Colonic mucosa (tissue), 4 donors: Measurements from ENCODE around the gene MTREX. TPM values are rescaled to one million over a fixed set of nuclear protein-coding genes. Genes with fewer than 3 reads are reported as not detected.
"Not testable (repeated sequence)": the region's sequence is repeated elsewhere in the genome, so short reads cannot be mapped to it uniquely, and the experiment has no call there.

Experiments used
- DNase-seq: peaks from one replicate; pipeline ENCODE4 v3.0.0-alpha.2; 2020
- H3K27ac ChIP-seq: fragments of 200-600 bp; one replicate; pipeline ENCODE4 v1.8.0; 2021
- H3K27me3 ChIP-seq: fragments of 200-600 bp; one replicate; pipeline ENCODE4 v1.8.0; 2021
- H3K36me3 ChIP-seq: fragments of 200-600 bp; one replicate; pipeline ENCODE4 v1.8.0; 2021
- H3K4me1 ChIP-seq: fragments of 200-600 bp; one replicate; pipeline ENCODE4 v1.8.0; 2021; ENCODE audit warnings: mild to moderate bottlenecking
- H3K4me3 ChIP-seq: fragments of 200-600 bp; one replicate; pipeline ENCODE4 v1.8.0; 2021
- H3K9ac ChIP-seq, 2 donors: one replicate each; pipeline ENCODE4 v1.7.0; 2013; ENCODE audit warnings: control low read depth in 2 of 2, low read depth in 2 of 2, low read length in 2 of 2
- H3K9me3 ChIP-seq: fragments of 200-600 bp; one replicate; pipeline ENCODE4 v1.8.0; 2021
- intact Hi-C: fragments of 100-400 bp; cut with DNase I; formaldehyde crosslinking; loops from one replicate; pipeline ENCODE4 v1.14.1; 2022
- total RNA-seq, 2 donors: library from RNA; stranded (reverse); fragmentation: NEBNext Ultra II Directional in 1 of 2; extraction: Animal tissue kit (Norgen Biotek cat#: 25700) in 1 of 2; gene quantifications; one replicate each; pipeline ENCODE4 v1.2.1, GENCODE V29; 2021
- TF ChIP-seq, protein P1 (sequence below): fragments of 200-600 bp; IDR thresholded peaks from one replicate; pipeline ENCODE4 v1.8.0; 2022; ENCODE audit warnings: antibody characterized with exemption, mild to moderate bottlenecking
- donor health status: healthy.
- donor health status: DM: no; HTN: no; CAD: no.
- donor health status: DM: no; HTN: no; CAD: no.

Gene MTREX
- total RNA-seq, 2 donors from 2014 or later = 53.7 to 69.0 TPM

GRCh38 chr5:55316837-55317236 is 9.0 kb downstream of the MTREX start:
- intact Hi-C loops = no loop called here

DNA sequence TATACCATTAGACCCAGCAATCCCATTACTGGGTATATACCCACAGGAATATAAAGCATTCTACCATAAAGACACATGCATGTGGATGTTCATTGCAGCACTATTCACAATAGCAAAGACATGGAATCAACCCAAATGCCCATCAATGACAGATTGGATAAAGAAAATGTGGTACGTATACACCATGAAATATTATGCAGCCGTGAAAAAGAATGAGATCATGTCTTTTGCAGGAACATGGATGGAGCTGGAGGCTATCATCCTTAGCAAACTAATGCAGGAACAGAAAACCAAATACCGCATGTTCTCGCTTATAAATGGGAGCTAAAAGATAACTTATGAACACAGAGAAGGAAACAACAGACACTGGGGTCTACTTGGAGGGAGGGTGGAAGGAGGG is 10.4 kb downstream of the MTREX start:
- H3K27me3 ChIP-seq, H3K9ac ChIP-seq, H3K4me3 ChIP-seq, H3K4me1 ChIP-seq, H3K9me3 ChIP-seq, H3K27ac ChIP-seq, intact Hi-C loops, H3K36me3 ChIP-seq, DNase-seq: not testable (repeated sequence)

More at GRCh38 chr5:55316837-55317236, 9.0 kb downstream of the MTREX start:
- Histone ChIP-seq H3K27me3 (no peaks in the 10 kb centered on the region), H3K4me3 (no peak overlapping the region), H3K36me3 (no peaks in the 10 kb centered on the region), H3K9me3 (no peaks in the 10 kb centered on the region), H3K9ac (no peak overlapping the region), H3K4me1 (no peaks in the 10 kb centered on the region), H3K27ac (no peak overlapping the region)
- TF ChIP-seq, protein P1, sequence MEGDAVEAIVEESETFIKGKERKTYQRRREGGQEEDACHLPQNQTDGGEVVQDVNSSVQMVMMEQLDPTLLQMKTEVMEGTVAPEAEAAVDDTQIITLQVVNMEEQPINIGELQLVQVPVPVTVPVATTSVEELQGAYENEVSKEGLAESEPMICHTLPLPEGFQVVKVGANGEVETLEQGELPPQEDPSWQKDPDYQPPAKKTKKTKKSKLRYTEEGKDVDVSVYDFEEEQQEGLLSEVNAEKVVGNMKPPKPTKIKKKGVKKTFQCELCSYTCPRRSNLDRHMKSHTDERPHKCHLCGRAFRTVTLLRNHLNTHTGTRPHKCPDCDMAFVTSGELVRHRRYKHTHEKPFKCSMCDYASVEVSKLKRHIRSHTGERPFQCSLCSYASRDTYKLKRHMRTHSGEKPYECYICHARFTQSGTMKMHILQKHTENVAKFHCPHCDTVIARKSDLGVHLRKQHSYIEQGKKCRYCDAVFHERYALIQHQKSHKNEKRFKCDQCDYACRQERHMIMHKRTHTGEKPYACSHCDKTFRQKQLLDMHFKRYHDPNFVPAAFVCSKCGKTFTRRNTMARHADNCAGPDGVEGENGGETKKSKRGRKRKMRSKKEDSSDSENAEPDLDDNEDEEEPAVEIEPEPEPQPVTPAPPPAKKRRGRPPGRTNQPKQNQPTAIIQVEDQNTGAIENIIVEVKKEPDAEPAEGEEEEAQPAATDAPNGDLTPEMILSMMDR = no peak
- no peak for DNase-seq

DNA sequence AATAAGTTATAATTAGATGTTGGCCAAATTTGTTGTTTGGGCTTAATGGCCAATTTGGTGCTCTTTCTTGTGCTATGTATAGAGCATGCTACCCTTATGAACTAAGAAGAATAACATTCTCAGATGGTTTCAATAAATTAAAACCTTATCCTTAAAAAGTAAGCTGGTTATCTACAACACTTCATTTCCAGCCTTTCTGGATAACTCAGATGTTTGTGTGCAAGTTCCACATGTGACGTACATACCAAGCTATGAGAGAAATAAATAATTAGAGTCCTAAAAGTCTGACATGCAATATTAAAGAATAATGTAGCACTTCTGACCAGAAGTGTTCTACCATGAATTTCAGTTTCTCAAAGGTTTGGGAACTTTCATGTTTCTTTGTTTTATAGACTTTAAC is 11.7 kb downstream of the MTREX start:
- Histone ChIP-seq H3K4me1 (no peaks in the 10 kb centered on the region), H3K9me3 (no peaks in the 10 kb centered on the region), H3K27me3 (no peaks in the 10 kb centered on the region), H3K4me3 (no peak overlapping the region), H3K9ac (no peak overlapping the region), H3K36me3 (no peaks in the 10 kb centered on the region), H3K27ac (no peak overlapping the region)
- intact Hi-C loops = no loop called here
- DNase-seq = no peak
- TF ChIP-seq, protein P1 = no peak

- no peak overlapping the region for H3K4me3 ChIP-seq
- intact Hi-C loops = no loop called here
- H3K36me3 ChIP-seq = no peaks in the 10 kb centered on the region
- H3K9ac ChIP-seq = no peak overlapping the region
- H3K9me3 ChIP-seq = no peaks in the 10 kb centered on the region
- no peak for DNase-seq
- no peaks in the 10 kb centered on the region for H3K27me3 ChIP-seq
- no peak overlapping the region for H3K27ac ChIP-seq
- TF ChIP-seq, protein P1 = no peak
- no peaks in the 10 kb centered on the region for H3K4me1 ChIP-seq
Measured at GRCh38 chr5:55320571-55320970, 12.8 kb downstream of the MTREX start.

- Histone ChIP-seq H3K36me3 (no peaks in the 10 kb centered on the region), H3K4me1 (no peaks in the 10 kb centered on the region), H3K9ac (no peak overlapping the region)
Measured at GRCh38 chr5:55324006-55324405, 16.2 kb downstream of the MTREX start.

DNA sequence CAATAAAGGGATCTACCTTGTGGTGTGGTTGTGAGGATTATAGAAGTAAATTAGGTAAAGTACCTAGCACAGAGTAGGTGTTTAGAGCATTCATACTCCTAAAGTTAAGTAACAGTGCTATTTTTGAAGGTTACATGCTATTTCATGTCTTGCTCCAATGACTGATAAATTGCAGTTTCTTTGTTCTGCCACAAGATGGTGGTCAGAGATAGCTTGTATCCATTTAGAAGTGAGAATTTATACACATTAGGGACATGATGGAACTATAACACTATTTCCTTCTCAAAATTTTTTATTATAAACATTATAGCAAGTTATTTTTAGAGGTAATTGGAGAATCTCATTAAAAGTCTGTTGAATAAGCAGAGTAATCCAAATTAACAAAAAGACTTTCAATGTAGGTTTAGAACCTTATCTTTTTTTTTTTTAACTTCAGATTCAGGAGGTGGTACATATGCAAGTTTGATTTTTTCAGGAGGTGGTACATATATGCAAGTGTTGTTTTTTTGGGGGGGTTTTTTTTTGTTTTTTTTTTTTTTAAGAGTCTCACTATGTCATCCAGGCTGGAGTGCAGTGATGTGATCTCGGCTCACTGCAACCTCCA is 17.1 kb downstream of the MTREX start:
- TF ChIP-seq, protein P1 = peak; percentile 47
- Histone ChIP-seq H3K36me3 (no peaks in the 10 kb centered on the region), H3K4me1 (no peaks in the 10 kb centered on the region), H3K9me3 (no peaks in the 10 kb centered on the region), H3K27ac (no peak overlapping the region), H3K27me3 (no peaks in the 10 kb centered on the region), H3K9ac (no peak overlapping the region), H3K4me3 (no peak overlapping the region)
- intact Hi-C loops = loop anchor here (5.0 kb wide), 1 partner anchor 382 kb away; no protein-coding TSS in a partner anchor
- DNase-seq = no peak

More at GRCh38 chr5:55324006-55324405, 16.2 kb downstream of the MTREX start:
- Histone ChIP-seq H3K4me3 (no peak overlapping the region), H3K9me3 (no peaks in the 10 kb centered on the region), H3K27ac (no peak overlapping the region), H3K27me3 (no peaks in the 10 kb centered on the region)
- TF ChIP-seq, protein P1 = no peak
- DNase-seq = no peak
- intact Hi-C loops = no loop called here
